ENCODE data around the gene MITF.

Gene MITF

DNA sequence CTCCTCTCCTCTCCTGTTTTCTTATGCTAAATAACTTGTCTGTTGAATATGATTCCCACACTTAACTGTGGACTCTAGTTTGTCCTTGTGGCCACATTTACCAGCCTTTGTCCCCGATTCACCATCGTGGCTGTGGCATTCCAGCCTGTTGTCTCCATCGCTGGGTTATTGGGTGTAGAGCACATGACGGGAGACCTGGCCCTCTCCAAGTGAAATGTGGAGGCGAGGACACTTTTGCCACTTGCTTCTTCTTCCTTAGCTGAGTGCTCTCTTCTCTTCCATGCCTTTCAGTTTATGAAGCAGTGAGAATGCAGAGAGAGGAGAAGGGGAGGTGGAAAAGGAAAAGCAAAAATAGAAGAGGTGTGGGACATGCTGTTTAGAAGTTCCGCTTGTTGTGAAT is 198.8 kb downstream of the MITF start:
- no peak for TF ChIP-seq ZFX (IDR thresholded peaks at IDR 0.05; ENCODE audit: borderline replicate concordance)
- TF ChIP-seq, protein P1, sequence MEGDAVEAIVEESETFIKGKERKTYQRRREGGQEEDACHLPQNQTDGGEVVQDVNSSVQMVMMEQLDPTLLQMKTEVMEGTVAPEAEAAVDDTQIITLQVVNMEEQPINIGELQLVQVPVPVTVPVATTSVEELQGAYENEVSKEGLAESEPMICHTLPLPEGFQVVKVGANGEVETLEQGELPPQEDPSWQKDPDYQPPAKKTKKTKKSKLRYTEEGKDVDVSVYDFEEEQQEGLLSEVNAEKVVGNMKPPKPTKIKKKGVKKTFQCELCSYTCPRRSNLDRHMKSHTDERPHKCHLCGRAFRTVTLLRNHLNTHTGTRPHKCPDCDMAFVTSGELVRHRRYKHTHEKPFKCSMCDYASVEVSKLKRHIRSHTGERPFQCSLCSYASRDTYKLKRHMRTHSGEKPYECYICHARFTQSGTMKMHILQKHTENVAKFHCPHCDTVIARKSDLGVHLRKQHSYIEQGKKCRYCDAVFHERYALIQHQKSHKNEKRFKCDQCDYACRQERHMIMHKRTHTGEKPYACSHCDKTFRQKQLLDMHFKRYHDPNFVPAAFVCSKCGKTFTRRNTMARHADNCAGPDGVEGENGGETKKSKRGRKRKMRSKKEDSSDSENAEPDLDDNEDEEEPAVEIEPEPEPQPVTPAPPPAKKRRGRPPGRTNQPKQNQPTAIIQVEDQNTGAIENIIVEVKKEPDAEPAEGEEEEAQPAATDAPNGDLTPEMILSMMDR (IDR thresholded peaks at IDR 0.05): no peak
- H3K27ac ChIP-seq: no peak overlapping the region

DNA sequence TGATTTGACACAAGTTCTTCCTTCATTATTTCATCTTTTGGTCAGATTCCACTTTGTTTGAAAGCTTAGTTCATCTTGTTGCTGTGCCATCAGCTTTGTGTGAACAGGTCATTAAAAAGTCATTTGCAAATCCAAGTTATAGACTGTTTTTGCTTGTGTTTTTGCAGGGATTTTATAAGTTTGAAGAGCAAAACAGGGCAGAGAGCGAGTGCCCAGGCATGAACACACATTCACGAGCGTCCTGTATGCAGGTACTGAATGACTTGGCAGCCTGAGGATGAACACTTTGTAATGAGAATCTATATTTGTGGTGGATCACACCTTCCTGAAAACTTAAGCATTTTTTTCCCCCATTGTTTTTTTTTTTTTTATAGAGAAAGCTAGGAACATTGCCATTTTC is 199.7 kb downstream of the MITF start:
- no peak for TF ChIP-seq ZFX (IDR thresholded peaks at IDR 0.05; ENCODE audit: borderline replicate concordance)
- TF ChIP-seq, protein P1 (IDR thresholded peaks at IDR 0.05): no peak
- H3K27ac ChIP-seq: no peak overlapping the region

DNA sequence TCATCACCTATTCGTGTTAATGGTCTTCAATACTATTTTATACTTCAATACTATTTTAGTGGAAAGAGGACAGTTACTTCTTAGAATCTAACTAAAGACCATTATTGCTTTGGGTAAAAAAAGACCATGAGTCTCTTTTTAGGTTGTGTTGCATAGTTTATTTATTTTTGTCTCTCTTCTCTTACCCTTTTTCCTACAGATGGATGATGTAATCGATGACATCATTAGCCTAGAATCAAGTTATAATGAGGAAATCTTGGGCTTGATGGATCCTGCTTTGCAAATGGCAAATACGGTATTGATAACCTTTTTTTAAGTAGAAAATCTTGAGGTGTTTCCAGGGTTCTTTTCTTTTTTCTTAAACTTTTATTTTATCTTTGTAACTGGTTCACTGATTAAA is 201.8 kb downstream of the MITF start:
- H3K27ac ChIP-seq: no peak overlapping the region
- no peak for TF ChIP-seq ZFX (IDR thresholded peaks at IDR 0.05; ENCODE audit: borderline replicate concordance)
- TF ChIP-seq, protein P1 (IDR thresholded peaks at IDR 0.05): no peak

DNA sequence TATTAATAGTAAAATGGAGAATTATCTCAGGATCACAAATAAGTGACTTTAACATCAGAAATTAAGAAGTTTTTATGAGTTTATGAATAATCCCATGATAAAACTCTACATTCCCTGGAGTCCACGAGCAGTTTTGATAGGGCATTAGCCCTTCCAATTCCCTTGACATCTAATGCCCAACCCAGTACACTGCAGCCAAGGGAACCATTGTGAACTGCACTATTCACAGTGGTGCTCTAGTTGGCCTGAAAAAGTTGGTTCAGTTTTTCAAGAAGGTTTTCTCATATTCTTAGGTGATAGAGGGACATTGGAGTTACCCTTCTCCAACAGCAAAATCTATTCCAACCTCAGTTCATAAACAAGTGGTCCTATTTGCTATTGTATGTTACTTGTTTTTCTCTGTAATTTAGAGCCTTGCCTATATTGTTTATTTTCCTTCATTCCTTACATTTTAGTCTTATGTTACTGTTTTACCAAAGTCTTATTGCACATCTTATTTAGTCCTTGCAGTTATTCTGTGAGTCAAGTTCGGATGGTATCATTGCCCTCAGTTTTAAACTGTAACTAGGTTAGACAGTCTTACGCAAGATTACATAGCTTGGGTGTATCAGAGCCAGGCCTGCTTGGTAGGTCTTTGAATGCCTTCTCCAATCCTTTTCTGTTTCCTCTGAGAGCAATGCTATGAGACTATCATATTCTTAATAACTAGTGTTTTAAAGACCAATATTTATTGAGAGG is 202.3 kb downstream of the MITF start:
- no peak overlapping the region for H3K27ac ChIP-seq
- no peak for TF ChIP-seq ZFX (IDR thresholded peaks at IDR 0.05; ENCODE audit: borderline replicate concordance)
- TF ChIP-seq, protein P1 (IDR thresholded peaks at IDR 0.05): no peak

DNA sequence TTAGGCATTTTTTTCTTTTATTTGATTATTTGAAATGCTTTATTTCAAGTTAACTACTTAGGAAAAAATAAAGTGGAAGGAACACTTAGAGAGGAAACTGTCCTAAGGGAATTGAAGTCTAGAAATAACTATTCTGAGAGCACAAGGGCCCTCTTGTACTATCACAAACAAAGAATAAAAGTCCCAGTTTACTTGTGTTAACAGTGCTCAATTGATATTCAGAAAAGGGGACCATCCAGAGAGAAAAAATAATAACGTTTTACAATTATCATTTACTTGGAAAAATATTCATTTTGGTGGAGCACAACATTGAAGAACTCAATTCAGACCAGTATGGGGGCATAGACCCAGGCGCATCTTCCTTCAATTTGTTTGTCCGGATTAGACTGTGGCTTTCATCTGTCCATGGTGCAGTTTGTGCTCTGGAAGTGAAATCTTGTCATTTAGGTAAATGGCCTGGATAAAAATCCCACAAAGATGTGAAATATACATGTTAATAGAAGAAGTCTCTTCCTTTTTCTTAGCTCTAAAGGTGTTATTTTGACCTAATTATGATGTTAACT is 205.7 kb downstream of the MITF start:
- TF ChIP-seq, protein P1 (IDR thresholded peaks at IDR 0.05): no peak
- TF ChIP-seq ZFX (IDR thresholded peaks at IDR 0.05; ENCODE audit: borderline replicate concordance): no peak
- H3K27ac ChIP-seq: no peak overlapping the region

DNA sequence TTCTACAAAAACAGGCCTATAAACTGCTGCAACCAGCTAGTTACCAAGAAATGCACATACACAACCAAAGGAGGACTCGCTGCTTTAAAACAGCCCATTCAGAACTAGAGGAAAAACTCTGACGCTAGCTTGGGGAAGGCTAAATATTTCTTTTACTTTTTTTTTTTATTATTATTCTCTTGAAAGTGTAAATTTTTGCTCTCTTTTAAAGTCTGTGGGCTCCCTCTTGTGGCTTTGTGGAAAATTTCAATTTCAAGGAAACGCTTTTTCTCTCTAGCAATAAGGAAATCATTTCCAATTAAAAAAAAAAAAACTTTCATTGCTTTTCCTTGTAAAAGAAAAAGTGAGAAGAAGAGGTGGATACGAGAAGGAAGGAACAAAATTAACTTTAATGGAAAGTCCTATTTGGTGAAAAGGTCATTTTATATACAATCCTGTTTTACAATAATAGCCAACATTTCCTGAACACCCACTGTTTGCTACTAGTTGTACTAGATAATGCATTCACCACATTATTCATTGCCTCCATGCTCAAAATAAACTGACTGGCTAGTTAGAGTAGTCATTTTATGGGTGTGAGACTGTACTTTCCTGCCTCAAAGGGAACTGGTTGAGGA is 209.1 kb downstream of the MITF start:
- no peak for TF ChIP-seq ZFX (IDR thresholded peaks at IDR 0.05; ENCODE audit: borderline replicate concordance)
- TF ChIP-seq, protein P1 (IDR thresholded peaks at IDR 0.05): peak; percentile 79
- H3K27ac ChIP-seq: no peak overlapping the region

DNA sequence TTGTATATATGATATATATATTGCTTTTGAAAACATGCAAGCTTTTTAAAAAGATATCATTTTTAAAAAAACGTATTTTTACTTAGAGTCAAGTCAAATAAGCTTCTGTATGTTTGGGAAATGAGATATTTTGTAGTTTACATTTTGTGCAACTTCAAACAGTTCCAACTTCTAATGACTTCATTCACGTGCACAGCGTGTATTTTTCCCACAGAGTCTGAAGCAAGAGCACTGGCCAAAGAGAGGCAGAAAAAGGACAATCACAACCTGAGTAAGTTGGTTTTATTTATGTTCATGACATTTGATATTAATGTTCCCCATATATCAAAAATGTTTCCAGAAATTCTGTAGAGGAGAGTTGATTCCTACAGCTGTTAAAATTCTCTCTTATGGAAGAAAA is 212.4 kb downstream of the MITF start:
- no peak overlapping the region for H3K27ac ChIP-seq
- TF ChIP-seq ZFX (IDR thresholded peaks at IDR 0.05; ENCODE audit: borderline replicate concordance): no peak
- TF ChIP-seq, protein P1 (IDR thresholded peaks at IDR 0.05): no peak
